HG03520 (cell line): ENCODE measurements around the gene CST5.
"Not testable (repeated sequence)": the region's sequence is repeated elsewhere in the genome, so short reads cannot be mapped to it uniquely, and the experiment has no call there.

ENCODE experiments used
- ATAC-seq: cut with Tn5 transposase; IDR thresholded peaks from one replicate; pipeline ENCODE4 v1.9.1; 2021; ENCODE audit warnings: mild to moderate bottlenecking, moderate library complexity; ENCODE audit not compliant: unreplicated experiment

The CST5 gene

GRCh38 chr20:23890867-23891266, 11.3 kb upstream of the CST5 start:
- ATAC-seq: not testable (repeated sequence)

DNA sequence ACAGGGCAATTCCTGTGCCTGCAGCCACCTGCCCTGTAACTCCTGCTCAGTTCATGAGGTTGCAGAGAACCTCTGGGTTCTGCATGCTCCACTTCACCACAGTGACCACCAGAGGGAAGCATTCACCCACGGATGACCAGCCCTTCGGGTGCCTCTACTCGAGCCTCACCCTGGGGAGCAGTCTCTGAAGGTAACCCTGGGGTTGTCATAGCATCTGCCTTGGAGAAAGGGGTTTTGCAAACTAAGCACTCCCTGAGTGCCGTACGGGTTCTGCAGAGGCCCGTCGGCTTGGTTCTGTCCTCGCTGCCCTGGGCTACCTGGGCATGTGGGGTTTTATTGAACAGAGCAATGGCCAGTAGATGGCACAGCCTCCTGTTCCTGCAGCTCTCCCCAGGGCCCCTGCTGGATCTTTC, 10.2 kb upstream of the CST5 start:
- ATAC-seq: peak; percentile 67

DNA sequence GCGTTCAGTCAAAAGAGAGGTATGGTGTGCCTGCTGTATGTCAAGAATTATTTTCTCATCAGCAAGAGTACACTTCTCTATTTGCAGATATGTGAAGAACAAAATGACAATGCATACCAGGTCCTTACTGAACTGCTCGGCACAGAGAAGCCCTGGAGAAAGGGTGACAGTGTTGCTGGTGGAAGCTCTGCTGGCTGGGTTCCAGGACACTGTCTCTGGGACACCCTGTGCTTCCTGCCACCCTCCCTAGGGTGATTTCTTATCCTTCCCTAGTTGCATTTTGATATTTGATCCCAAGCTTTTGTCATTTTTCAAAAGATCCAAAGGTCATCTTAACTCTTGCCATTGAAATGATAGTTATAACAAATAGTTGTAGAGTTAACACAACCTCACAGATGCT, 8.3 kb upstream of the CST5 start:
- no peak for ATAC-seq

GRCh38 chr20:23884771-23885162, 5.2 kb upstream of the CST5 start:
- no peak for ATAC-seq

DNA sequence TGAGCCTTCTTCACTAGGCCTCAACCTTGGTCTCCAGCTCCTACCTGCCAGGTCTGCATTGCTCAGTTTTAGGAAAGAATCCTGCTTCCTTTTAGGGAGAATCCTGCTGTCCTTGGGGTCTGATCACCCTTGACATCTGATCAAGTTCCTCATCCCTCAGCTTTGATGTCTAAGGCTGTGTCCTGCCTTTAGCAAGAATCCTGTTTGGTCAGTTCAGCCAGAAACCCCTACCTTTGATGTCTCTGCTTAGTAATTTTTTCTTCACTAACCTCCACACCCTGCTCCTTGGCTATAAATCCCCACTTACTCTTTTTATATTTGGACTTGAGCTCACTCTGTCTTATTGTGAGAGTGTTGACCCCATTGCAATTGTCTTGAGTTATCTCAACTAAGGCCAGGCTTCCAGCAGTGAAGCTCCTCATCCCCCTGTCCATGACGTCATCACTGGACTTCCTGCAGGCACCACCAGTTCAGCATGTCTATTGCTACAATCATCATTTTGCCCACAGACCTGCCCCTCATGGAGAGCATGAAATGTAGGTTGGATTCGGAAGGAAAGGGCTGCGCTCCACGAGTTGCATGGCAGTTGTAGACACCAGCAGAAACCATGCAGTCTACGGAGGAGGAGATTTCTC, 4.7 kb upstream of the CST5 start:
- ATAC-seq: no peak

DNA sequence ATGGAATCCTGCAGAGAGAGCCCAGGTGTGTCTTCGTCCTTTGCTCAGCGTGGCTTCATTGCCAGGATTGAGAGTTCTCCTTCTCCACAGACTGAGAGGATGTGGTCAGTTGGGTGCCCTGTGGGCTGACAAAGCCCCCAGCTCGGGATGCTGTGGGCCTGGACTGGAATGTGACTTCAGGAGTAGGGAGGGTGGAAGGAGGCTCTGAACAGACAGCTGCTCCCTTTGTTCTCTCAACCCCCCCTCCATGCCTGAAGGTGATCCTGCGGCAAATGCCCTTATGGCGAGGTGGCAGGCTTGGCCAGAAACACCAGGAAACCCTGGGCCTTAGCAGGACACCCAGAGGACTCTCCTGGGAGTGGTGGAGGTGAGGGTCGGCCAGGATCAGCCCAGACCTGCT, 1.8 kb upstream of the CST5 start:
- no peak for ATAC-seq

DNA sequence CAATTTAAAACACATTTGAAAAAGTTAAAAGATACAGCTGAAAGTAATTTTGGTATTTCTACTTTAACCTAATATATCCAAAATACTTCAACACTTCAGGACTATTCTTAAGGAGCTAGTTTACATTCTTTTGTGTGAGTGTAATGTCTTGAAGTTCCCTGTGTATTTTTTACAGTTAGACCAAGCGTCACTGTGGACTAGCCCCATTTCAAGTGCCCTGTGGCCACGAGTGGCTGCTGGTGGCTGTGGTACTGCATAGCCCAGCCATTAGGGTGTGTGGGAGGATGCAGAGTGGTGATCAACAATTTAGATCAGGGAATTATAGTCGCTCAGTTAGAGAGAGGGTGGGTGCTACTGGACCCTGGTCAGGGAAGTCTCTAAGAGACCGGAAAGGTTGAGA, 869 bp upstream of the CST5 start:
- no peak for ATAC-seq

DNA sequence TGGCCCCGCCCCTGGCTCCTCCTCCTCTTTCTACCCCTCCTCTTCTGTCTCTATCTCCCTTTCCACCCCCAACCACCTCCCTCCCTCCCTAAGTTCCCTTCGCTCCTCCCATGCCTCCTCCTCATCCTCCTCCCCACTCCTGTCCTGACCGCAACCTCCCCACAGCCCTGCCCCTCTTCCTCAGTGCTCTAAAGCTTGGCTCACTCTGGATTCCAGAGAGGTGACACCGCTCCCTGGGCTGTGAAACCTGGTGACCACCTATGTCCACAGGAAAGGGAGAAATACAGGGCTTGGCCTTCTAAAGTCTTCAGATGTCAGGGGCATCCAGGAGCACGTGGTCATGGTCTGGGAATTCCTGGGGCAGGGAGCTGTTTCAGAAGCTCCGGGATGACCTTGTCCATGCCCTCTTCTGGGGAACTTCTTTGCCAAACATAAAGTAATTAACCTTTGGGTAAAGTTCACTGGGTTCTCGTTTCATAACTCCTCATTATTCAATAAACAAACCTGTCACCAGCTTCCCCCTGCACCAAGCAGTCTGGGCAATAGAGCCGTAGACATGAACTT, 345 bp upstream of the CST5 start:
- ATAC-seq: no peak

DNA sequence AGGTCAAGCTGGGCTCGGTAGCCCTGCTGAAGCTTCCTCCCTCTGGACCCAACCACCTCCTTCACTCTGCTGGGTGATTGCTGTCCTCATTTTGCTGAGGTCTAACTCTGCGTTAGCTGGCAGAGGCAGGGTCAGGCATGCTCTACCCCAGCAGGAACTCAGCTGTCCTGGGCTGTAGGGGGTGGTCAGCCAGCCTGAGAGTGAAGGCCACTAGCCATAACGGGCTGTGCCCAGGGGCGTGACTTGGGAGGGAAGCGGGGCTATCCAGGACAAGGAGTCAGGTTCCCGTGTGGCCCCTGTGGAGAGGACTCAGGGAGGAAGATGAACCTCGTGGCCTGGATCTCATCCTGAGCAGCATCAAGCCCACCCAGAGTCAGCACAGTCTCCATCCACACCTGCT, 761 bp downstream of the CST5 start:
- no peak for ATAC-seq

GRCh38 chr20:23878016-23878542, 1.5 kb downstream of the CST5 start:
- ATAC-seq: not testable (repeated sequence)

DNA sequence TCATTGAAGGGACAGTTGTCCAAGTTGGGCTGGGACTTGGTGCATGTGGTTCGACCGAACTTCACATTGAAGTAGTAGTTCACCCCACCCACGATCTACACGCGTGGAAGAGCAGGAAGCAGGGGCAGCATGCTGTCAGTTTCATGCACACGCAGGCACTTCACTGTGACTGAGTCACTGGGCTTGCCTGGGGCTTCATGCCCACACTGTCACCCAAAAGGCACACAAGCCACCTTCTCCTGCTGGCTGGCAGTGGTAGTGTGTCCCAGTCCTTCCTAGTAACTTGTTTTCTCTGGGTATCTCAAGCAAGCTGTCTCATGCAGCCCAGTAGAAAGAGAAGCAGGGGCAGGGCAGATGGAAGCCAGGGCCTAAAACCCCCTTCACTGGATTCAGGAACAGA, 2.0 kb downstream of the CST5 start:
- no peak for ATAC-seq

GRCh38 chr20:23875606-23876237, 3.8 kb downstream of the CST5 start:
- ATAC-seq: no peak

DNA sequence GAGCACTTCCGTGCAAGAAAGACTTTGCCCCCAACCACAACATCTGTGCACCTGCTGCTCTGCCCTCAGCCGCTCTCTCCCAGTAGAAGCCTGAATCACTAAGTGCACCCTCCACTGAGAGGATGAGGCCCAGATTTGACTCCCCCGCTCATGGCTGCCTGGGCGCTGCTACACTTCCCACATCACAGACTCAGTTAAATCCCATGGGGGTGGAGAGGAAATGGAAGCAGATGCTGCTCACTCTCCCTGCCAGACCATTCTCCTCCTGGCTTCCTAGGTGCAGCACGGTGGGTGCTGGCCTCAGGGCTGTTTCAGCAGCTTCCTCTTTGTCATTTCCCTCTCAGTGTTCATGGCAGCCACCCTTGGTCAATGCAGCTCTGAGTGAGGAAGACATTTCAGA, 4.8 kb downstream of the CST5 start:
- no peak for ATAC-seq

DNA sequence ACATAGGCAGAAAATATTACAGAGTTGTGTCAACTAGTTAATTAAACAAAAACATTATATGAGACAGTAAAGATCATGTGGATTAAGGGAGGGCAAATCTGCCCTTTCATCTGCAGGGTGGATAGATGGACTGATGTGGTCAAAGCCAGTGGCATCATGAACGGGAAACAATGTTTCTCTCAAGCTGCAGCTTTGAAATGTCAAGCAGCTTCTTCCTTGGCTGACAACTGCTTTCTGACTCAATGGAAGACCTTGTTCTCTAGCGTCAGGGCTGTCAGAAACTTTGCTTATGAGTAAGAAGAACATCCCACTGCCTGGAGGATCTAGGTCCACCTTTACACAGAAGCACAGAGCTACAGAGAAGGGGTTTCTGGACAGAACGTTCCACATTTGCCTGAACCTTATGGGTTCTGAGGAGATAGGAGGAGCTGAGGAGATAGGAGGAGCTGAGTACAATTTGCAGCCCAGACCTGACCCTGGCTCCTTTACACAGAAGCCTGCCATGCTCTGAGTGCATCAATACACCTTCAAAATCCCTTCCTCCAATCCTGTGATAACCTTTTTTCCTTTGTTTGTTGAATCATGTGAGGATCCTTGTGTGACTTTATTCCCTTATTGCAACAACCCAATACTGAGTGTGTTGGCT, 6.1 kb downstream of the CST5 start:
- no peak for ATAC-seq

- no peak for ATAC-seq
These were observed 7.5 kb downstream of the CST5 start for GRCh38 chr20:23872065-23872464.

- no peak for ATAC-seq
These were observed 9.1 kb downstream of the CST5 start for GRCh38 chr20:23870461-23870860.

GRCh38 chr20:23869520-23869919, 10.0 kb downstream of the CST5 start:
- ATAC-seq: no peak

DNA sequence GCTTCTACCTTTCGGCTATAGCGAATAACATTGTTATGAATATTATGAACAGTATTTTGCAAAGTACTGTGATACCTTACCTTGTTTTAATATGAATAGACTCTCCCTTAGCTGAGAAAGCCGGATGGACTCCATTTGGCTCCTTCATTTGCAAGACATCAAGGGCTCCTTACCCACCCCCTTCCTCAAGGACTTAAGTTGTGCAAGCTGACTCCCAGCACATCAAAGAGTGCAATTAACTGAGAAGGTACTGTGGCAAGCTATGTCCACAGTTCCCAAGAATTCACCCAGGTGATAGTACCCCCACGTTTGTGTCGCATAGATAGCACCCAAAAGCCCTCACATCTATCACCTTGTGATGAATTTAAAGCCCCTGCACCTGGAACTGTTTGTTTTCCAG, 11.2 kb downstream of the CST5 start:
- no peak for ATAC-seq

DNA sequence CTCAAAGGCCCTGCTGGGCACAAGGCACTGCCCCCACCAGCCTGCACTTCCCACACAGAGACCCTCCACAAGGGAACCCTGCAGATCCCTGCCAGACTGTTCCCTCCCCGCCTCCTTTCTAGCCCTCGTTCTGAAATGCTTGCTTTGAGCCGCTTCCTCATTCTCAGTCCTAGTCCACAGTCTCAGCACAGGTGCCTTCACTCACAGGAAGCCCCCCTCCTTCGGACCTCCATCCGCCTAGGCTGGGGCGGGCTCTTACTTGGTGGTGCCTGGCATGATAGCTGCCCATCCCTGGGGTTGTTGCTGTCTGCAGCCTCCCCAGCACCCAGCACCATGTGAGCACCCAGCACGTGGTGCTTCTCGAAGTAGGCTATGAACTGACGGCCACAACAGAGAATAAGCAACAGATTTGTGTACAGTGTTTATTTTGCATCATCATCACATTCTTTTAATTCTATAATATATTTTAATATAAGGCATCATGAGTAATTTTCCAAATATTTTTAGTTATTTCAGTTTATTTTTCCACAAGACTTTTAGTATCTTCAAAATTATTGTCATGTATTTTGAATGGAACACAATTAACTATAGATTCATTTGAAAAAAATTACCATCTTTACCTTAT, 12.3 kb downstream of the CST5 start:
- ATAC-seq: no peak

GRCh38 chr20:23860771-23861170, 18.8 kb downstream of the CST5 start:
- ATAC-seq: not testable (repeated sequence)

- no peak for ATAC-seq
These were observed 21.5 kb downstream of the CST5 start for GRCh38 chr20:23857962-23858595.
